NCI-H2196 treated with DMSO at 0.1 percent for 48 hours (cell line): ENCODE data around the gene DPYSL3.

Source experiments
- DNase-seq: peaks from one replicate; lab custom pipeline; 2025; ENCODE audit not compliant: unreplicated experiment; lab: John Stamatoyannopoulos, UW

The DPYSL3 gene

GRCh38 chr5:147474140-147474539 lies 35.7 kb downstream of the DPYSL3 start:
- no peak for DNase-seq

GRCh38 chr5:147472664-147473475 lies 37.0 kb downstream of the DPYSL3 start:
- DNase-seq, result no peak

DNA sequence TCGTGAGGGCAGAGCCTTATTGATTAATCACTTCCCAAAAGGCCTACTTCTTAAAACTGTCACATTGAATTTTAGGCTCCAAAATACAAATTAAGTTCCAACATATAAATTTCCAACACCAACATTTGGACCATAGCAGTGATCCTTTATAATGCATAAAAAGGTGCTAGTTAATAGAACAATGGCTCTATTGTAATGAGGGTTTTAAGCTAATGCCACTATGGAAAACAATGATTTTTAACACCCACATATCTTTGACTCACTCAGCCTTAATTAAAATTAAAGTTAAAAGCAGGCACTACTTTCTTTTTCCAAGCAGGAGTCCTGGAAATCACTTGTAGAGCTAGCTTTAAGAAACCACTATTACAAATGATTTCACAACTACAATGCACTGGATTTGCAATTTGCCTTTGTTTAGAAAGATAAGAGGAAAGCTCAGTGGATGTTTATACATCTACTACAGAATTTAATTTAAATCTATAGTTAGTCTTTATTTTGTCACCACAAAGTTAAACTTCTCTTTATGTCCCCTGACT lies 41.8 kb downstream of the DPYSL3 start:
- DNase-seq, result no peak

DNA sequence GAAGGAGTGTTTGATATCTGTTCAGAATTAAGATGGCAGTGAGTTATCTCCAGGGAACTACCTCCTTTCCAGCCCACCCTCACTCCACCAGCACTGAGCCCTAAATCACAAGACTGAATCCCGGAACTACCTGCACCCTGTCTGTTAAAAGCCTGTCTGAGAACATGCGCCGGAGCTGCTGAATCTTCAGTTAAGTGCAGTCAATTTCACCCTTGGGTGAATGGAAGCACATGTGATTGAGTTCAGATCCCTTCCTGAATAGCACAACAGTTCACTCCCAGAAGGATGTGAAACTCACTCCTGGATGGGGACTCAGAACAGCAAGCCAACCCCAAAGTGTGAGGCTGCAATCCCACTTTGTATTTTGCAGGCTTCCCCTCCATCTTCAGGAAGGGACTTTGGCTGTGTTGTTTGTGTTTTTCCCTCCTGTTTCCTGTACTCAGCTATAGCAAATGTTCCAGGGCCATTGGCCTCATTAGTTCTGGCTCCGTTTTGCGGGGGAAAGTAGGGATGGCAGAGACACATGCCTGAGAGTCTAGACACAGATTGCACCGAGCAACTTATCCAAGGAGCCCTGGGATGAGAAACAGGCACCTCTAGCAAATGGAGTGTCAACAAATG lies 43.4 kb downstream of the DPYSL3 start:
- DNase-seq, result no peak

GRCh38 chr5:147465747-147466146 lies 44.1 kb downstream of the DPYSL3 start:
- no peak for DNase-seq

DNA sequence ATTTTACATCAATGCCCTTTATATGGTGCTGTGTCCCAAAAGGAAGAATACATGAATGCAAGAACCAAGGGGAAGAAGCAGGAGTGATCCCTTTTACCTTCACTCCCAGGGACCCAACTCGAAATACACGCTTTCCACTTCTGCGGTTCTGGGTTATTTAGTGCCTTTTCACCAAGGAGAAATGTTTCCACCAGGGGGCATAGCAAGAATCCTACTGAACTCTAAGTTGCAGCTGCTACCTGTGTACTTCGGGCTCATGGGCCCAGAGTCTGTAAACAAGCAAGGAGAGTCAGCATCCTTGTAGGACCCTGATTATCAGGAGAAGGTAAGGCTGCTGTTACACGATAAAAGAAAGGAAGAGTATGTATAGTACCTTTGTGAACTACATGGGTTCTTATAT lies 45.7 kb downstream of the DPYSL3 start:
- no peak for DNase-seq

GRCh38 chr5:147461915-147462314 lies 48.0 kb downstream of the DPYSL3 start:
- DNase-seq, result no peak

- DNase-seq, result no peak
Observed at GRCh38 chr5:147460380-147460779, 49.5 kb downstream of the DPYSL3 start.

GRCh38 chr5:147458581-147458980 lies 51.3 kb downstream of the DPYSL3 start:
- DNase-seq, result no peak

DNA sequence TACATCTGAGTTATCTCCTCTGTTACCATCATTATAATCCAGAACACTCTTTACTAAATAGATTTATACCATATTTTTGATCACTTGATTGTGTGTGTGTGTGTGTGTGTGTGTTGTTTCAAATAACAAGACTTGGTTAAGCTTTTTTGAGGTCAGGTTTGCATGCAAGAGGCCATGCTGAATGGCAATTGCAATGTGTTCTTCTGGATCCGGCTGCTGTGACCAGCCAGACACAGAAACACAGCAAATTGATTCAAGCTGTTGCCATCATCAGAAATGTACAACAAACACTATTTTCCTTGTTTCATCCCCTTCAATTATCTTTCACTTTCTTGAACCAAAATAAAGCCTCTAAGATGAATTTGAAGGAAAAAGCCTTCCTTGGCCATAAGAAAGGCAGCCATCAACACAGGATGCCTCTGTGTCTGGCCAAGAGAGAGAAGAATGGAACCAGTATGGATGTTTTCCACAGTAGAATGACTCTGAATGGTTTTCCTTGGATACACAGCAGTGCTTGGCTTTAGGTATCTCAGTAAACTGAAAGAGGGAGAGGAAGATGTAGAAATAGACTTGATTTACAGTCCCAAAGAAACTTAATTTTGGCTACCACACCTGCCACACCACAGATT lies 53.9 kb downstream of the DPYSL3 start:
- no peak for DNase-seq

GRCh38 chr5:147454996-147455677 lies 54.7 kb downstream of the DPYSL3 start:
- no peak for DNase-seq

- DNase-seq, result peak; percentile 83
Observed at GRCh38 chr5:147453875-147454814, 55.7 kb downstream of the DPYSL3 start.

DNA sequence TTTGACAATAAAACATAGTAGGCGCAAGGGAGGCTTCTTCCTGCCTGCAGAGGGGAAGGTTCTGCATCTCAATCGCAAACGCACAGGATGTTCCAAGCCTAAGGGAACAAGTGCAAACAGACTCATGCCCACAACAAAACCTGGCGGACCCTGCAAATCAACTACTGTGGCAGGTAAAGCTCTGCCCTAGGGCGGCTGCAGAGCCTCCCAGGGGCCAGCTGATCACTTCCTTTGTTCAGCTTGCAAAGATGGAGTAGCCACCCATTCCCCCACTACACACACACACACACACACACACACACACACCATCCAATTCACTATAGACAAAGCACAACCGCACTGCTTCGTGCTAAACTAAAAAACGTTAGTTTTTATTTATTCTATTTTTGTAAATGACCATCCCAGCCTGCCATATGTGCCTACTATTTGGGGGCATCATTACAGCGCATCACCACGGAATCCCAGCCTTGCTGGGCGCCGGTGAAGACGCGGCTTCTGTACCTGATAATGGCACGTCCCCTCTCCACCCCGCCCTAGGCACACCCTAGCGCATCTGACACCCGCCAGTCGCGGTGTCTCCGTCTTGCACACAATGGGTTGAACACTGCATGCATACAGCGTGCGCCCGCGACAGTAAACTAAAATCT lies 57.6 kb downstream of the DPYSL3 start:
- no peak for DNase-seq

DNA sequence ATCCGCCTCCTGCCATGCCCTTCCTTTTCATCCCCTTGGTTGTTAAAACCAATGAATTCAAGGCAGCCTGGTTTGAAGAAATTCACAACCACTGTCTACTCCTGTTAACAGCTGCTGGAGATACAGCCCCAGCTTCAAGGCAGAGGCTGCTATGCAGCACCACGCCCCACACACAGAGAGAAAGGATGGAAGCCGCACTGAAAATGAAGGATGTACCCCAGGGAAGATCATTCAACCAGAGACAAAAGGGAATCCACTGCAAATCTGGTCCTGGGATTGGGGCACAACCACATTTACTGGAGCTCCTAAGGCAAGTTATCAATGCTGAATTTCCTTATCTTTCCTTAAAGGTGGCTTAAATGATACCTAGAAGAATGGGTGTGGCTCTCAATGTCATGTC lies 58.7 kb downstream of the DPYSL3 start:
- DNase-seq, result no peak

- DNase-seq, result no peak
Observed at GRCh38 chr5:147450606-147451005, 59.3 kb downstream of the DPYSL3 start.

DNA sequence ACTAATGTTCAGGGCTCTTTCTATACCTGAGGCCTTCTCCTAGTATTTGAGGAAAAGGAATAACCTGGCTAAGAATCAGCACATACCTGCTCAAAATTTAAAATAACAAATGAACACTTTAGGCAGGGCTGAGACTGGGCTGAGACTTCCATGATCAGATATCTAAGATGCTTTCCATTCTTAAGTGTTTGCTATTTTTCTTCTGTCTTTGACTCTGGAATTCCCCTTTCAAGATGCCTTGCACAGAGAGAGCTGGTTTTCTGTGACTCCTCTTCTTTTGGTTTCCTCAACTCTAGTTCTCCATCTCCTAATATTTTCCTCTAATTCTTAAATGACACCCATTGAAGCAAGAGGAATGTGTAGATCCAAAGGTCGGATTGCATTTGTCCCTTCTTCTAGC lies 61.1 kb downstream of the DPYSL3 start:
- no peak for DNase-seq

DNA sequence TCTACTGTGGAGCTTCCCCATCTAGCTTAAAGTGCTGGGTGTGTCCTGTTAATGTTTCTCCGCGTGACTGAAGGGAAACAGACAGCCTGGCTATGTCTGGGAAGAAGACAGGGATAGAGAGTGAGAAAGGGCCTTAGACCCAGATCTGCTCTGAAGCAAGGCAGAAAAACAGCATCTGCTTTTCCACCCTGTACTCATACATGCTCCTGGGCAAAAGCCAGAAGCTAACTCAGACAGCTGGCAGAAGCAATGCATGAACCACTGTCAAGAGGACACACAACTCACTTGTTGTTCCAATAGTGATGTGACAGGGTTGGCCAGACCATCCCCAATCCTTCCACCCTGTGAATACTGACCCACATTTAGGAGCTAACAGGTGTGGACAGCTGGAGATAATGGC lies 63.3 kb downstream of the DPYSL3 start:
- no peak for DNase-seq

- DNase-seq, result no peak
Observed at GRCh38 chr5:147445917-147446316, 64.0 kb downstream of the DPYSL3 start.

GRCh38 chr5:147445090-147445489 lies 64.8 kb downstream of the DPYSL3 start:
- DNase-seq, result no peak

GRCh38 chr5:147442224-147442623 lies 67.6 kb downstream of the DPYSL3 start:
- no peak for DNase-seq
